Measurements from ENCODE around the gene RHNO1.

RHNO1 gene, protein sequence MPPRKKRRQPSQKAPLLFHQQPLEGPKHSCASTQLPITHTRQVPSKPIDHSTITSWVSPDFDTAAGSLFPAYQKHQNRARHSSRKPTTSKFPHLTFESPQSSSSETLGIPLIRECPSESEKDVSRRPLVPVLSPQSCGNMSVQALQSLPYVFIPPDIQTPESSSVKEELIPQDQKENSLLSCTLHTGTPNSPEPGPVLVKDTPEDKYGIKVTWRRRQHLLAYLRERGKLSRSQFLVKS

DNA sequence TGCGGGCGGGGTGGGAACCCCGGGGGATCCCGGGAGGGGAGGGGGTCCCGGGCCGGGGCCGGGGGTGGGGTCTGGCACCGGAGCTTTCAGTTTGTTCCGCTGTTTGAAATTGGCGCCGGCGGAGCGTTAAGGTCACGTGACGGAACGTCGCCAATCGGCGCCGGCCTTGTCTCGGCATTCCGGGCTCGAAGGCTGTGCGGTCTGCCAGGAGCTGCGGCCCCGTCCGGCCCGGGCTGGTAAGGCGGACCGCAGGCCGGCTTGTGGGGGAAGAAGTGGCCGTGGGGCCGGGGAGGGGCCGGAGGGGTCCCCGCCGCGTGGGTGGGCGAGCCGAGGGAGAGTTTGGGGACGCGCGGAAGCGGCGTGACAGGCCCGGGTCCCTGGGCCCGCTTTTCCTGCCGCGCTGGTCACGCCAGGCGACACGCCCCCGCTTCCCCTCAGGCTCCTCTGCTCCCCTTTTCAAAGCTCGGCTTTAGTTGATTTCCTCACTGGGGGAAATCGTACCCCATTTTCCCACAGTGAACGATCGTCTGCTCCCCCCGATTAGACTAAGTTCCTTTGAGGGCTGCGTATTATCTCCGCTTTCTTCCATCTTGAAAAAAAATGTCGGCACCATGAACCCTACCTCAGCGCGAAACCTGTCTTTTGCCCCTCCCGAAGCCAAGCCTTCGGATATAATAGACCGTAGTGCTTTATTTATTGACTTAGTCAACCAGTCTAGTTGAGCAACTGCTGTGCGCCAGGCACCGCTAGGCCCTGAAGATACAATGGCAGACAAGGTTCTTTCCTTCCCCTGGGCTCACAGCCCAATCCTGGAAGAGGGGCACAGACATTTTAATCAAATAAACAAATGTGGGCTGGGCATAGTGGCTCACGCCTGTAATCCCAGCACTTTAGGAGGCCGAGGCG, at the start of gene RHNO1, which contains the start of gene FOXM1:
RHNO1 (plus strand) TSS at position 177 of the 906 bp plus-strand sequence. CDS start 8,144 bp downstream, outside the sequence.
FOXM1 (minus strand) TSS at position 128 of the 906 bp plus-strand sequence. CDS start 2,696 bp downstream, outside the sequence.
- DNase-seq (ENCODE audit: low read depth), result no peak

DNA sequence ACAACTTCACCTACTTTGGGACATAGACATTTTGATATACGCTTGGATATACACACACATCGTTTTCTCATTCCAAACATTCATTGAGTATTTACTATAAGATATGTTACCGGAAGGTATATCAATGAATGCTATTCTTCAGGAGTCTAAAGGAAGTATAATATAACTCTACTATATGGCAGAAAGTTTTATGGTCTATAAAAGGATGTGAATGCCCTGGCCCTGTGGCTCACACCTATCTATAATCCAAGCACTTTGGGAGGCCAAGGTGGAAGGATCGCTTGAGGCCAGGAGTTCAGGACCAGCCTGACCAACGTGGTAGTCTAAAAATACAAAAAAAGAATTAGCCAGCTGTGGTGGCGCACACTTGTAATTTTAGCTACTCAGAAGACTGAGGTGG, 47.7 kb upstream of the RHNO1 start:
- DNase-seq (ENCODE audit: low read depth), result no peak

DNA sequence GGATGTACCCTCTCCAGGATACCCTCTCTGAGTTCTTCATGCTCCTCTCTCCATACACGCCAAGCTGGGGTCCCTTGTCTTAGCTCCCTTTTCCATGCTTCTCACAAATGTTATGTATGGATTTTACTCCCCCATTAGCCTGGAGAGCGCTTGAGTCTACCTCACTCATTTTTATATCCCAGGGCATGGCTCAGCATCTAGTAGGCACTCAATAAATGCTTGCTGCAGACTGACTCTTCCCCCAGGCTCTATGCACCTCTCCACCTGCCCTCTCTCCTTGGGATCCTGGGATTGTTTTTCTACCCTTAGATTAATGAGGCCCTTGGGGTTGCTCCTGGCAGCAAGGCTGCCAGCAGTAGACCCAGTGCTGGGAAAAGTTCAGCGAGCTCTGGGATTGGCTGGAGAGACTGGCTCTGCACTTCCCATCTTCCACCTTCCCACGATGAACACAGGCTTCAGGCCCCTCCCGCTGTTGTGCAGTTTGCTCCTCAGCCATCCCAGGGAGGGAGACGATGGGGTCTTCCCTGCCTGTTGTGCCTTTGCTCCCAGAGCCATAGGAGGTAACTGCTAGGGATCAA, 44.4 kb upstream of the RHNO1 start:
- no peak for DNase-seq (ENCODE audit: low read depth)

DNA sequence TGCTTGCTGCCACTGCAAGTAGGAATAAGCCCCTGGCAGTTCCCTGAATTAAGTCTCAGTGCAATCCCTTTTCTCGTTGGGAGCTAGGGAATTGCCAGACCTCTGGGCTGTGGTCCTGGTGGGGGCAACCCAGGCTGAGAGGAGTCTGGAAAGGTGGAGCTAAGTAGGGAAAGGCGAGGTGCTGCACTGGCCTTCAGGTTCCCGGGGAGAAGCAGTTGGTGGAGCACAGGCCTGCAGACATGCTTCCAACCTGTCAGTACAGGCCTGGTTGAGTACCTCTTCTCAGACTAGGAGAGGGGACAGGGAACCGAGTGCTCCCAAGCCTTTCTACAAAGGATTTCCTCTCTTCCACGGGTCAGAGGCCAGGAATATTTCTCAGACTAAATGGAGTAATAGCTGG, 43.7 kb upstream of the RHNO1 start:
- no peak for DNase-seq (ENCODE audit: low read depth)

DNA sequence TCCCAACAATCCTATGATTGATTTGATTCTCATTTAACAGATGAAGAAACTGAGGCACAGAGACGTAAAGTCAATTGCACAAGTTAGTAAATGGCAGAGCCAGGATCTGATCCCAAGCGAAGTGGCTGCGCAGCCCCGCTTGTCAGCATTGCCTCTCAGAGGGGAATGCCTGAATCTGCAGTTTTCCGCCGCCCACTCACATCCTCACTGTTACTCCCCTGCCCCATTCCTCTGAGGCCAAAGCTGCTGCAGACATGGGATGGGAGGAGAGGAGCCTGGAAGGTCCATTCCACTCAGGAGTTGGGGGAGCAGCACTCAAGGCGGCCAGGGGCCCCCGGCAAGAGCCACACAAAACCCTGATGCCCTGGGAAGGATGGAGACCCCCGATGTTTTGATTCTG, 43.2 kb upstream of the RHNO1 start:
- no peak for DNase-seq (ENCODE audit: low read depth)

DNA sequence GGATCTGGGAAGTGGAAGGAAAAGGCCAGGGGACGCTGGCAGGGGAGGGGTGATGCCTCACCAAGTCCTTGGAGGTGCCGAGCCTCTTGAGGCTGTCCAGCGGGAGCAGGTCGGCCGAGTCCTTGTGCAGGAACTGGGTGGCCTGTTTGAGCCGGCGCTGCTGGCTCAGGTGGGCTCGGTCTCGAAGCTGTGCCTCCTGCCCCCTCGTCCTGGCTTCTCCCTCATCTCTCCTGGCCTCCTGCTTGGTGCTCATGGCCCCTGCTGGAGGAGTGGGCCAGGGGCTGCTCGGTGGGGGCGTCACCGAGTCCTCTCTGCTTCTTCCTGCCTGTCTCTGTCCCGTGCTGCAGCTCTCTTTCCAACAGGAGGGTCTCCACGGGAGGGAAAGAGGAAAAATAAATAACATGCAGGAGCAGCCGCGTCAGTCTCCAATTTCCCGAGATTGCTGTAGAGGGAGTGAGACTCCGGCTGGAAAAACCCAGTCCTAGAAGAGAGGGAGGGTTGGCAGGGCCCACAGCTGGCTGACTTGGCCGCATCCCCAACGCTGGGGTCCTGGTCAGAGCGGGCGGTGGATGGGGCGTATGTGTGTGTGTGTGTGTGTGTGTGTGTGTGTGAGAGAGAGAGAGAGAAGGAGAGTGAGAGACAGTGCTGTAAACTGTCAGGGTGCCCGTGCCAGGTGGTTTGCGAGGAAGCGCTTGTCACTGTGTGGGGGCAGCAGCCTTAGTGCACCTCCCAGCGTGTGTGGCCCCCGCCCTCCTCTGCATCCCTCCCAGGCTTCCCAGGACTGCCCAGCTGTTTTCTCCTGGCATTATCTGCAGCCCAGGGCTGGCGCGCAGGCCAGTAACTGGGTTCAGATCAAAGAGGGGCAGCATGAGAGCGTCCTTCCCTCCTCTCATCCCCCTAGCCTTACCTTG, 42.2 kb upstream of the RHNO1 start, which contains the start of gene NRIP2:
NRIP2 (minus strand) TSS at position 455 of the 911 bp plus-strand sequence; CDS start at position 403, 52 bp downstream.
- no peak for DNase-seq (ENCODE audit: low read depth)

DNA sequence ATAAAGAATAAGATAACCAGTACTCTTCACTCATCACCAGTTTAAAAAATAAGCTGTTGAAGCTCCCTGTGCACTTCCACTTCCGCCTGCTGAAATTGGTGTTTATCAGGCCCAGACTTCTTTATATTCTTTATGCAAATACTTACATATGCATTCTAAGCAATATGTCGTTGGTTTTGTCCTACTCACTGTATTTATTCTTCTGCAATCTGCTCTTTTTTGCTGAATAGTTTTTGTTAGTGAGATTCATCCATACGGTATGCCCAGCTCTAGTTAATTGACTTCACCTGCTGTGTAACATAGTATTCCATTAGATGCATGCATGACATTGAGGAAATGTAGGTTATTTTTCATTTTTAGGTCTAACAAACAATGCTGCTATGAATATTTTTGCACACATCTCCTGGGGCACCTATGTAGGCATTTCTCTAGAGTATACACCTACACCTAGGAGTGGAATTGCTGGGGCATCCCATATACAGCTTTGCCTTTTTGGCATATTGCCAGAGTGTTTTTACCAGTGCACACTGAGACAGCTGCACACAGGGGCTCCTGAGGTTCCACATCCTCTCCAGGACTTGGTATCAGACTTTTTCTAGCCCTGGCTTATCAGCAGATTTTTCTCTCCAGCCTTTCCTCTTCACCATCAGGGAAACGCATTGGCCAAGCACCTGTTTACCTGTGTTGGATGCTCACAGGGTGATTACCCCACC, 41.2 kb upstream of the RHNO1 start:
- no peak for DNase-seq (ENCODE audit: low read depth)

DNA sequence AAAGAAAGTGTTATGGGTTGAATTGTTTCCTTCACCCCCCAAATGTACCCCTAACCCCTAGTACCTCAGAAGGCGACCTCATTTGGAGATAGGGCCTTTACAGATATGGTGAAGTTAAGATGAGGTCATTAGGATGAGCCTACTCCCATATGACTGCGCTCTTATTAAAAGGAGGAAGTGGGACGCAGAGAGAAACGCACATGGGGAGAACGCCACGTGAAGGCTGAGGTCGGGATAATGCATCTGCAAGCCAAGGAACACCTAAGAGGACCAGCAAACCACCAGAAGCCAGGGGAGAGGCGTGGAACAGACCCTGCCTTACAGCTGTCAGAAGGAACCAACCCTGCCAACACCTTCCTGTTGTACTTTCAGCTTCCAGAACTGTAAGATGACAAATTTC, 40.4 kb upstream of the RHNO1 start:
- DNase-seq (ENCODE audit: low read depth), result no peak

DNA sequence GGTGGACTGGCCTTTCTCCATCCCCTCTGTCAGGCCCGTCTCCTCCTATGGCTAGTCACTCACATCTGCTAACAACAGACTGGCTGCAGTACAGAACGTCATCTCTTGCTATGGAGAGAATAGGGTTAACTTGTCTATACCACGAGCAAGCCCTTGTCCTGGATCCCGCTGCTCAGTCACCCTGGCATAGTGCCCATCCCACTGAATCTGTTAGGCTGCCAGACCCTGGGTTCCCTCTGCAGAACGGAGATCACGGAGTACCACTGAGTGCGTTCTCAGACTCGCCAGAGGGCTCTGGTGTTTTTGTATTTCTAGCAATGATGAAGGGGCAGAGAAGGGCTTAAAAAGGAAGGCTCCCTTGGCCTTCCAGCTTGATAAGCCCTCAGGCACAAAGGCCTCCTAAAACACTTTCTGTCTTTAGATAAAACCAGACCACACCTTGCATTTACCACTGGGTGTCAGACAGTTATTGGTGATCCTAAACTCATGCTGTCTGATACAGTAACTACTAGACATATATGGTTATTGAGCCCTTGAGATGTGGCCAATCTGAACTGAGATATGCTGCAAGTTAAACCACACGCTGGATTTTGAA, 35.9 kb upstream of the RHNO1 start:
- no peak for DNase-seq (ENCODE audit: low read depth)

DNA sequence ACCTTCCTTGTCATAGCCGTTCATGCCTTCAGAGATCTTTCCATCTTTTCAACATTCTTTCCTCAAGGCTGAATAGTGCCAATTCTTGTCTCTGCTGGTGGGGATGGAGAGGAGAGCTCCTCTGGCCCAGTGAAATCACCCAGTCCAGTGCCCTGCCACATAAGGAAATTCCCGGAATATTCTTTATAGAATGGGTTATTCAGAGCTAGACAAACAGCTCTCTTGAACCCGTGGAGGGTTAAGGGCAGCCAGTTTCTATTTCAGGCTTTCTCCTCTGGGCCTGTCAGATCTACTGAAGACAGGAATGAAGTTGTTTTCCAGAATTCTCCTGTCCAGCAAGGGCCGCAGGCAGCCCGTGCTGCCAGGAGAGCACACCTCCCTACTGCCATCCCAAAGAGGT, 34.1 kb upstream of the RHNO1 start:
- no peak for DNase-seq (ENCODE audit: low read depth)

DNA sequence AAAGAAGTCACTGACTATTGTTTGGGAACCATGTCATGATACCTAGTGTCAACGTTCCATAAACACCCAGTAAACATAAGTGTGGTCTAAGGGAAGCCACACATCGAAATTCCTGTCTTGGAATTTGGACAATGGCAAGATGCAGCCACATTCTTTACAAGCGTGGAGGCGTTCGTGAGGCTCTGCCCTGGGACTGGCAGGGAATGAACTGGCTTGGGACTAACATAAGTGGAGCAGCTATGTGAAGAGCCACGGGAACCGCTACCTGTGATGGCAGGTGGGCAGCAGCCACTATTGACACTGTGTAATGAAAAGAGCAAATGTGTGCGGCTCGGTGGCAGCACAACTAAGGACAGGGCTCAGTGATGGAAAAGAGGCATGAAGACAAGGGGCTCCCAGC, 32.2 kb upstream of the RHNO1 start:
- DNase-seq (ENCODE audit: low read depth), result no peak

DNA sequence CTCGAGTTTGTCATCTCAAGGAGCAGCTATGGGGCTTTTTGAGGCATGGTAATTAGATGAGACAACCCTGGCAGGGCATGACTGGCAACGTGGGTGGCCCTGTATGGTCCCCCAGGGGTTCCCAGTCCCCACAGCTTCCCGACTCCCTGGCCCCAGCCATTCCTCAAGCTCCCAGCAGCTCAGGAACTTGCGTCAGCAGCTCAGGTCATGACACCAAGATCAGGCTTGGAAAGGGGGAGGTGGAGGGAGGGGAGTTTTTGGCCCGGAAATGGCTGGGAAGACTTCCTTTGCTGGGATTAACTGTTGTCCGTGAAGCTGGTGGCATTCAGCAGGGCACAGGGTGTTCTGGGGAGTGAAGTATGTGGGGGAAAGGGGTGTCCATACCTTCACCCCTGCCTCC, 31.7 kb upstream of the RHNO1 start:
- no peak for DNase-seq (ENCODE audit: low read depth)

DNA sequence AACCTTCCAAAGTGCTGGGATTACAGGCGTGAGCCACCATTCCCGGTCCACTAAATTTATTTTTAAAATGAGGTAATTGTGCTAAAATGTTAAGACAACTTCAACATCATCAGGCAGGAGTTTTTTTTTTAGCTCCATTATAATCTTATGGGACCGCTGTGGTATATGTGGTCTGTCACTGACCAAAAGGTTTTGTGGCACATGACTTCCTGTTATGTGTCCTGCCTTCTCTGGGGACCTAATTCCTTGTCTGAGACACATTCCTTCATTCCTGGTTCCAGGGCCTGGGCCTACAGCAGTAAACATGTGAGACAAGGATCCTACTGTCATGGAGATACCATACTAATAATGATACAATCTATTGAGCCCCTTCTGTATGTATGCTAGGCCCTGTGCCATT, 25.1 kb upstream of the RHNO1 start:
- no peak for DNase-seq (ENCODE audit: low read depth)

DNA sequence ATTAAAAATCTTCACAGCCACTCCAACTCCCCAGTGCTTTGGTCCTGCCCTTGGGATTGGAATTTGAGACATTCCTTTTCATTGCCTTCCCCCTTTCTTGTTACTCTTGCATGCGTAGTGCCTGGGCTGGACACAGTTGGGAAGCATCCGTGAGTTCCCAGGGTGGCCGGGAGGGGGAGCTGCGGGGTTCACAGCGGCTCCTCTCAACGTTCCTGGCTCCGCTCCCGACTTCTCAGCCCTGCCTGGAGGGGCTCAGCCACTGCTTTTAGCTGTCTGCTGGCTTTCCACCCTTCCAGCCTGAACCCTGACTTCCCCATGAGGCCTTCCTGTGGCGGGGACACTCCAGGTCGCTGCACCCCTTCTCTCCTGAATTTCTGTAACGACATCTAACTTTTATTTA, 23.4 kb upstream of the RHNO1 start:
- DNase-seq (ENCODE audit: low read depth), result peak; percentile 27

DNA sequence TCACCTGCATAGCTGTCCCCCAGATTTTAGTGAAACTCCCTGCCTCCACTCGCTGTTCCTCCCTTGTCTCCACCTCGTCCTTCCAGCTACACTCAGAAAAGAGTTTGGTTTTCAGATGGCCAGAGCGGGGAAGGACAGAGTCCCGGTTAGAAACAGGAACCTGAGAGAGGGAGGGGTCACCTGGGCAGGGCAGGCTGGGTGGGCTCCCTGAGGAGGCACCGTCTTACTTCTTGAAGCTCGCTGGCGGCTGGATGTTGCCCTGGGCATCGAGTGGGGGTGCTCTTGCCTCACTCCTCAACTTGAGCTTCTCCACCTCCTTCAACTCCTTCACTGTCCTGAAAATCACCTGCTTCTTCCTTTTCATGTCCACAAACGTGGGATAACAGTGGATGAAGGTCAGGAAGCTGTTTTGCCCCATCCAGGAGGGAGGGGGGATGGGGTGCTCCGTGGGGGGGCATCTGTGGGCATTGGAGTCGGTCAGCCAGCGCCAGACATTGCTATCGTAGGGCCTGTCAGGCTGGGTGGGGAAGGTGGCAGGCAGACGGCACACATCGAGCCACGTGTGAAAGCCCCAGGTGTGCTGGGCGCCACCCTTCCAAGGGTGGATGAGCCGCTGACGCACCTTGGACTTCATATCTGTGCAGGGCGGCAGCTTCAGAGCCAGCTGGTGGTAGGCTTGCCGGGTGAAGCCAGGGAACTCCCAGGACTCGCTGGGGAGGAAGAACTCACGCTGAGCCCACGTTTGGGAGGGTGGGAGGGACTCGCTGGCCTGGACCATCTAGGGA, 22.2 kb upstream of the RHNO1 start:
- no peak for DNase-seq (ENCODE audit: low read depth)

DNA sequence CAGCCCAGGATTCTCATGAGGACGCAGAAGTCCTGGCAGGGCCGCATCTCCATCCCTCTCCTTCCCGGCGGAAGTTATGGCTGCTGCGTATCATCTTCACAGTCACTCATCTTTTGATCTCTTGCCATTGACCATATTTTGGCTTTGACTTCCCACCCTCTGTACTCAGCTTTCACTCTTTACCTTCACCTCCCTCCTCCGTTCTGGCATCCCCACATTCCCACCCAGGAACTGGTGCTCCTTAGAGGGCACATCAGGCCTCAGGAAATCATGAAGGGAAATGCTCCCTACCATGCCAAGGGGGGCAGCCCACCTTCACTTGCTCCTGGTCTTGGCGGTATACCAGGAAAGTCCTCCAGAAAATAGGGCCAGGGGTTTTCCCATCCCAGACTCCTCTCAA, 21.5 kb upstream of the RHNO1 start:
- DNase-seq (ENCODE audit: low read depth), result no peak

DNA sequence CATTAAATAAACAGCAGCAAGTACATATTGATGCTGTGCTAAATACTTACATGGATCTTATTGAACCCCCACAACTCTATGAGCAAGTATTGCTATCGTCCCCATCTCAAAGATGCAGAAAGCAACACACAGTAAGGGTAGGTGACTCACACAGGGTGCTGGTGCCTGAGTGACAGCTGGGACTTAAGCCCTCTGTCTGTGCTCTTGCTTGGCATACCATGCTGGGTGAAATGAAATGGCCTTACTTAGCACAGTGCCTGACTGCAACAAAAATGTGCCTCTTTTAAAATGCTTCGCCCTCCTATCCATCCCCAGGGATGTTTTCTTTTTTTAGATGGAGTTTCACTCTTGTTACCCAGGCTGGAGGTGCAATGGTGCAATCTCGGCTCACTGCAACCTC, 21.0 kb upstream of the RHNO1 start:
- DNase-seq (ENCODE audit: low read depth), result no peak

DNA sequence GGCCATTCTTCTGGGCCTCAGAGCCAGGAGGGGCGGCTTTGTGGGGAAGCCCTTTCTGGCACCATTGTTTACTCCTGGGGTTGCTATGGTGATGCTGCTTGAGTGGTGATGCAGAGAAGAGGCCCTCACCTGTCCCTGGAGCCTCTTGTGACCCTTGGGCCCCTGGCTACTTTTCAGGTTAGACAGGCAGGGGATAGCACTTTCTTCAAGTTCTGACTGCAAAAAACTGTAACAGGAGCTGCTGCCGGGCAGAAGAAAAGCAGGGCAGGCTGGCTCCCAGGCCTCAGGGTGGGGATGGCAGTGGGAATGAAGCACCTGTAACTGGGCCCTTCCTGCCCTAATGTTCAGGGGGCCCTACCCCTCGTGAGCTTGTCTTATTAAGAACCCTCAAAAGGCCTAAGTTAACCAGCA, 20.0 kb upstream of the RHNO1 start, which contains the start of gene TEX52:
TEX52 (minus strand) TSS at position 19 of the 411 bp plus-strand sequence; CDS start at position 6, 13 bp downstream.
- no peak for DNase-seq (ENCODE audit: low read depth)

DNA sequence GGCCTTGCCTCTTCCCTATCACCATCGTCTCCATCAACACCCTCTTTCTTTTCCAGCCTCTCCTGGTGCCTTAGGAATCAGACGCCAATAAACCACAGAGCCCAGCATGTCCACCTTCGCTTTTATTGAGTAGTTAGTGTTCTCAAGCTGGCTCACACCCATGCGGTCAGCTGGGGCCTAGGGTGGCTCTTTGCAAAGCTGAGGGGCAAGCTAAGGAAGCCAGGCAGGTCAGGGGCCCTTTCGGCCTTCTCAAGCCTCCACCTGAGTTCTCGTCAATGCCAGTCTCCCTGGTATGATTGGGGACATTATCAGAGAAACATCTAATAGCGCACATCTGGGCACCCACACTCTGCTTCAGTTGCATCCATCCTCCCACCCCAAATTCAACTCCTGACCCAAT, 19.4 kb upstream of the RHNO1 start:
- no peak for DNase-seq (ENCODE audit: low read depth)

DNA sequence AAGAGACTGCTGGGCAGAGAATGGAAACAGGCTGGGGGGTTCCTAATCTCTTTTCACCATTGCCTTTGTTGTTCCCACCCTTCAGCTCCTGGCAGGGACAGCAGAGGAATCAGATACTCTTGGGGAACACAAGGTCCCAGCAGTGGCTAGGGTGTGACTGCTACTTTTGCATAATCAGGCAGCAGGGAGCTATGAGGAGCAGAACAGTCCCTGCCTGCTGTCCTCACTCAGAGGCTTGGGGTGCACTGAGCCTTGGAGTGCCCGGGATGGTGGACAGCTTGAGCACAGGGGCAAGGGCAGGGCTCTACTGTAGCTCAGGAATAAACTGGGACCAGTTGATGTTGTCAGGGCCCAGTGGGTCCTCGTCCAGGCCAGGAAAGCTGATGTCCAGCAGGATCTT, 18.7 kb upstream of the RHNO1 start:
- no peak for DNase-seq (ENCODE audit: low read depth)
